NT2/D1 (cell line): ENCODE data around the gene PAK1IP1.

Experiments
- SUZ12 ChIP-seq: IDR thresholded peaks from 2 replicates; pipeline ENCODE4 v1.6.1; 2011; ENCODE audit not compliant: insufficient read length, insufficient read depth; ENCODE audit errors: extremely low read depth
- YY1 ChIP-seq: IDR thresholded peaks from 2 replicates; pipeline ENCODE4 v1.6.1; 2011; ENCODE audit not compliant: insufficient read length, insufficient read depth

DNA sequence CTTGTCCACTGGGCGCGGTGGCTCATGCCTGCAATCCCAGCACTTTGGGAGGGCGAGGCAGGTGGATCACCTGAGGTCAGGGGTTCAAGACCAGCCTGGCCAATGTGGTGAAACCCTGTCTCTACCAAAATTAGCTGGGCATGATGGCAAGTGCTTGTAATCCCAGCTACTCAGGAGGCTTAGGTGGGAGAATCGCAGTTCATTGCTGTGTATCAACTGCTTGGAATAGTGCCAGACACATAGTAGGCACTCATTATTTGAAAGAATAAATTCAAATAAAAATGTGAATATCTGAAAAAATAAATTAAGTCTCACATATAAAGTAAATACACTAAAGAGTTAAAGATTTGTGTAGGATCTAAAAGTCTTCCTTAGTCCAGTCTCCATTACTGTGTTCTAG, 1.9 kb downstream of the PAK1IP1 start:
- TF ChIP-seq SUZ12 (no peak), YY1 (no peak)
